HEK293 (cell line): ENCODE measurements around the gene OSBP2.

ENCODE experiments used
- CTCF ChIA-PET: fragments of 350-600 bp; formaldehyde crosslinking; extraction: SDS; loops from one replicate; lab custom pipeline; 2021; ENCODE audit warnings: antibody characterized with exemption; lab: Yijun Ruan, JAX
- POLR2A ChIA-PET: fragments of 300-600 bp; formaldehyde crosslinking; extraction: SDS; loops from one replicate; lab custom pipeline; 2020; ENCODE audit warnings: antibody characterized with exemption, inconsistent platforms; lab: Yijun Ruan, JAX
- H3K27ac ChIP-seq: fragments of 200-500 bp; sonication (Bioruptor generic); 2 replicates; pipeline ENCODE4 v1.5.1; 2014; ENCODE audit warnings: low read depth, low read length, control low read depth, inconsistent platforms; ENCODE audit errors: extremely low read depth
- H3K36me3 ChIP-seq, 2 experiments: fragments of 200-500 bp in 1 of 2; sonication (Bioruptor generic) in 1 of 2; 1 replicate in 1 of 2; 2 replicates in 1 of 2; pipeline ENCODE4 v1.5.1; 2014 to 2017; ENCODE audit warnings: inconsistent platforms in 2 of 2, low read length in 2 of 2; ENCODE audit not compliant: control insufficient read depth in 2 of 2, insufficient read depth in 1 of 2
- H3K4me1 ChIP-seq: fragments of 200-500 bp; sonication (Bioruptor generic); 2 replicates; pipeline ENCODE4 v1.5.1; 2014; ENCODE audit warnings: mild to moderate bottlenecking, low read length, inconsistent platforms; ENCODE audit not compliant: control insufficient read depth, insufficient read depth
- H3K4me3 ChIP-seq: 2 replicates; pipeline ENCODE4 v1.5.1; 2011; ENCODE audit warnings: low read depth, mild to moderate bottlenecking, control low read depth, low read length, moderate library complexity
- H3K9me3 ChIP-seq: fragments of 200-500 bp; sonication (Bioruptor generic); 2 replicates; pipeline ENCODE4 v1.5.1; 2014; ENCODE audit warnings: low read depth, low read length, inconsistent platforms; ENCODE audit not compliant: control insufficient read depth, insufficient read depth
- CTCF ChIP-seq: fragments of 450-650 bp; formaldehyde crosslinking; IDR thresholded peaks from 2 replicates; pipeline ENCODE4 v1.5.1; 2016; ENCODE audit warnings: missing biosample characterization, missing genetic modification characterization
- INSM2 ChIP-seq: fragments of 450-650 bp; formaldehyde crosslinking; IDR thresholded peaks from 2 replicates; pipeline ENCODE4 v1.5.1; 2016; ENCODE audit warnings: missing biosample characterization, missing genetic modification characterization
- ZFP3 ChIP-seq: fragments of 450-650 bp; formaldehyde crosslinking; IDR thresholded peaks from 2 replicates; pipeline ENCODE4 v1.5.1; 2016; ENCODE audit warnings: low read depth, missing biosample characterization, missing genetic modification characterization
- ZNF2 ChIP-seq: fragments of 450-650 bp; formaldehyde crosslinking; IDR thresholded peaks from 2 replicates; pipeline ENCODE4 v1.5.1; 2016; ENCODE audit warnings: missing biosample characterization, missing genetic modification characterization
- ZNF266 ChIP-seq: fragments of 450-650 bp; formaldehyde crosslinking; IDR thresholded peaks from 2 replicates; pipeline ENCODE4 v1.5.1; 2016; ENCODE audit warnings: missing biosample characterization, missing genetic modification characterization, low read depth
- ZNF626 ChIP-seq: fragments of 450-650 bp; sonication (Bioruptor Pico); formaldehyde crosslinking; IDR thresholded peaks from 2 replicates; pipeline ENCODE4 v1.5.1; 2018; ENCODE audit warnings: missing biosample characterization, missing genetic modification characterization, inconsistent platforms
- ZNF654 ChIP-seq: fragments of 450-650 bp; formaldehyde crosslinking; IDR thresholded peaks from 2 replicates; pipeline ENCODE4 v1.5.1; 2016; ENCODE audit warnings: low read depth, missing biosample characterization, missing genetic modification characterization
- TF ChIP-seq, protein P1 (sequence below): IDR thresholded peaks from 2 replicates; pipeline ENCODE4 v1.6.1; 2011; ENCODE audit warnings: mild to moderate bottlenecking, low read depth, low read length, borderline replicate concordance
- TF ChIP-seq, protein P2 (sequence below): fragments of 450-650 bp; formaldehyde crosslinking; conservative IDR thresholded peaks from 2 replicates; pipeline ENCODE4 v1.5.1; 2016; ENCODE audit warnings: low read depth, missing biosample characterization, missing genetic modification characterization

Gene OSBP2

GRCh38 chr22:30754971-30755758 lies 60.5 kb downstream of the OSBP2 start:
- H3K27ac ChIP-seq = no peak overlapping the region
- TF ChIP-seq CTCF (tag by site-specific recombination) = peak; percentile 45; the same call in 1 of the 2 replicates
- no peak for TF ChIP-seq ZNF626 (tag by site-specific recombination)
- TF ChIP-seq ZFP3 = no peak
- peak; percentile 64 for TF ChIP-seq ZNF654
- TF ChIP-seq, protein P1, sequence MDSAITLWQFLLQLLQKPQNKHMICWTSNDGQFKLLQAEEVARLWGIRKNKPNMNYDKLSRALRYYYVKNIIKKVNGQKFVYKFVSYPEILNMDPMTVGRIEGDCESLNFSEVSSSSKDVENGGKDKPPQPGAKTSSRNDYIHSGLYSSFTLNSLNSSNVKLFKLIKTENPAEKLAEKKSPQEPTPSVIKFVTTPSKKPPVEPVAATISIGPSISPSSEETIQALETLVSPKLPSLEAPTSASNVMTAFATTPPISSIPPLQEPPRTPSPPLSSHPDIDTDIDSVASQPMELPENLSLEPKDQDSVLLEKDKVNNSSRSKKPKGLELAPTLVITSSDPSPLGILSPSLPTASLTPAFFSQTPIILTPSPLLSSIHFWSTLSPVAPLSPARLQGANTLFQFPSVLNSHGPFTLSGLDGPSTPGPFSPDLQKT = no peak
- no peaks in the 10 kb centered on the region for H3K9me3 ChIP-seq
- POLR2A ChIA-PET = interaction anchor here (0.5 to 2.1 kb wide), 4 partner anchors 120 to 1500 kb away, joined by 3 to 11 read pairs (median 3); partner anchors contain the start of genes PES1 and SLC35E4
- CTCF ChIA-PET = interaction anchor here (0.6 to 6.3 kb wide), 36 partner anchors 8 to 500 kb away, joined by 3 to 100 read pairs (median 4); partner anchors contain the start of gene SLC35E4
- H3K36me3 ChIP-seq = no peaks in the 10 kb centered on the region
- H3K4me1 ChIP-seq = no peaks in the 10 kb centered on the region
- H3K4me3 ChIP-seq = no peak overlapping the region

DNA sequence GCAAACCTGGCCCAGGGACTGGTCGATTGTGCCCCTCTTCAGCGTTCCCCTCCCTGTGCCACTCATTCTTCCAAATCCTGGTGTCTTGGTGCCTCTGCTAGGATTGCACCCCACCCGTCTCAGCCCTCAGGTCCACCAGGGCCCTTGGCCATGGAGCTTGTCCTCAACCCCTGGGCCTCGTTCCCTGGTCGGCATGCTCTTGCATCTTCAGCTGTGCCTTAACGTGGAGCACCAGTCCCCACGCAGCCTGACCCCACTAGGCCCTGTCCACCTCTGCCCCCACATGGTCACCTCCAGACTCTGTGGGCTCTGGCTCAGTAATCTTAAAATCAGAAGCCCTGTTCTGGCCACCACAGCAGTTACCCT lies 61.1 kb downstream of the OSBP2 start:
- no peak overlapping the region for H3K27ac ChIP-seq
- TF ChIP-seq ZNF266 (tag by site-specific recombination) (no peak), ZNF2 (tag by site-specific recombination) (no peak), INSM2 (no peak)
- TF ChIP-seq, protein P2, sequence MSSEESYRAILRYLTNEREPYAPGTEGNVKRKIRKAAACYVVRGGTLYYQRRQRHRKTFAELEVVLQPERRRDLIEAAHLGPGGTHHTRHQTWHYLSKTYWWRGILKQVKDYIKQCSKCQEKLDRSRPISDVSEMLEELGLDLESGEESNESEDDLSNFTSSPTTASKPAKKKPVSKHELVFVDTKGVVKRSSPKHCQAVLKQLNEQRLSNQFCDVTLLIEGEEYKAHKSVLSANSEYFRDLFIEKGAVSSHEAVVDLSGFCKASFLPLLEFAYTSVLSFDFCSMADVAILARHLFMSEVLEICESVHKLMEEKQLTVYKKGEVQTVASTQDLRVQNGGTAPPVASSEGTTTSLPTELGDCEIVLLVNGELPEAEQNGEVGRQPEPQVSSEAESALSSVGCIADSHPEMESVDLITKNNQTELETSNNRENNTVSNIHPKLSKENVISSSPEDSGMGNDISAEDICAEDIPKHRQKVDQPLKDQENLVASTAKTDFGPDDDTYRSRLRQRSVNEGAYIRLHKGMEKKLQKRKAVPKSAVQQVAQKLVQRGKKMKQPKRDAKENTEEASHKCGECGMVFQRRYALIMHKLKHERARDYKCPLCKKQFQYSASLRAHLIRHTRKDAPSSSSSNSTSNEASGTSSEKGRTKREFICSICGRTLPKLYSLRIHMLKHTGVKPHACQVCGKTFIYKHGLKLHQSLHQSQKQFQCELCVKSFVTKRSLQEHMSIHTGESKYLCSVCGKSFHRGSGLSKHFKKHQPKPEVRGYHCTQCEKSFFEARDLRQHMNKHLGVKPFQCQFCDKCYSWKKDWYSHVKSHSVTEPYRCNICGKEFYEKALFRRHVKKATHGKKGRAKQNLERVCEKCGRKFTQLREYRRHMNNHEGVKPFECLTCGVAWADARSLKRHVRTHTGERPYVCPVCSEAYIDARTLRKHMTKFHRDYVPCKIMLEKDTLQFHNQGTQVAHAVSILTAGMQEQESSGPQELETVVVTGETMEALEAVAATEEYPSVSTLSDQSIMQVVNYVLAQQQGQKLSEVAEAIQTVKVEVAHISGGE (tag by site-specific recombination) = no peak
- no peaks in the 10 kb centered on the region for H3K4me1 ChIP-seq
- ChIA-PET POLR2A (interaction anchor here (0.7 to 2.1 kb wide), 2 partner anchors 121 to 164 kb away, joined by 3 to 11 read pairs; partner anchors contain the start of genes PES1 and SLC35E4), CTCF (interaction anchor here (0.6 to 6.3 kb wide), 25 partner anchors 8 to 500 kb away, joined by 3 to 100 read pairs (median 4); partner anchors contain the start of gene SLC35E4)
- H3K36me3 ChIP-seq = no peaks in the 10 kb centered on the region
- no peaks in the 10 kb centered on the region for H3K9me3 ChIP-seq
- no peak overlapping the region for H3K4me3 ChIP-seq
